SKM-1 (cell line): Measurements from ENCODE around the gene ATAD5.
"Not testable (repeated sequence)": the region's sequence is repeated elsewhere in the genome, so short reads cannot be mapped to it uniquely, and the experiment has no call there.

ENCODE experiments used
- DNase-seq: peaks from one replicate; lab custom pipeline; 2025; ENCODE audit not compliant: unreplicated experiment; lab: John Stamatoyannopoulos, UW

ATAD5 gene

DNA sequence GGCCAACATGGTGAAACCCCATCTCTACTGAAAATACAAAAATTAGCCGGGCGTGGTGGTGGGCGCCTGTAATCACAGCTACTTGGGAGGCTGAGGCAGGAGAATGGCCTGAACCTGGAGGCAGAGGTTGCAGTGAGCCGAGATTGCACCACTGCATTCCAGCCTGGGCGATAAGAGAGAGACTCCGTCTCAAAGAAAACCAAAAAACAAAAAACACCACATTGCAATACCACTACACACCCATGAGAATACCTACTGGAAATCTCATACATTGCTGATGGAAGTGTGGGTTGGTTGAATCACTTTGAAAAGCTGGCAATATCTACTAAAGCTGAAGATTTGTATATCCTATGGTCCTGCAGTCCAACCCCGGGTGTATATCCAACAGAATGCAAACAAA is 78.4 kb downstream of the ATAD5 start:
- not testable (repeated sequence) for DNase-seq

DNA sequence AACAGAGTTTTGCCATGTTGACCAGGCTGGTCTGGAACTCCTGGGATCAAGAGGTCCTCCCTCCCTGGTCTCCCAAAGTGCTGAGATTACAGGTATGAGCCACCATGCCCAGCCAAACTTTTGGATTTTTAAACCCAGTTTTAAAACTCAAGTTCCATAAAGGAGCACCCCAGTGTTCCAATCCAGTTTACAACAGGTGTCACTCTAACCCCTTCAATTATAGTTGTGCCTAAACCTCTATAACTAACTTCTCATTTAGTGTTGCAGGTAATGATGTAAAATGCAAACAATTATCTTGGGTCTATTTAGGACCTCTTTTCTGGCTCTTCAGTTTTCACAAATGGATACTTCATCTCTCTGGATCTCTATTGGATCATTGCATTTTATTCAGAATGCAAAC is 82.2 kb downstream of the ATAD5 start:
- no peak for DNase-seq

DNA sequence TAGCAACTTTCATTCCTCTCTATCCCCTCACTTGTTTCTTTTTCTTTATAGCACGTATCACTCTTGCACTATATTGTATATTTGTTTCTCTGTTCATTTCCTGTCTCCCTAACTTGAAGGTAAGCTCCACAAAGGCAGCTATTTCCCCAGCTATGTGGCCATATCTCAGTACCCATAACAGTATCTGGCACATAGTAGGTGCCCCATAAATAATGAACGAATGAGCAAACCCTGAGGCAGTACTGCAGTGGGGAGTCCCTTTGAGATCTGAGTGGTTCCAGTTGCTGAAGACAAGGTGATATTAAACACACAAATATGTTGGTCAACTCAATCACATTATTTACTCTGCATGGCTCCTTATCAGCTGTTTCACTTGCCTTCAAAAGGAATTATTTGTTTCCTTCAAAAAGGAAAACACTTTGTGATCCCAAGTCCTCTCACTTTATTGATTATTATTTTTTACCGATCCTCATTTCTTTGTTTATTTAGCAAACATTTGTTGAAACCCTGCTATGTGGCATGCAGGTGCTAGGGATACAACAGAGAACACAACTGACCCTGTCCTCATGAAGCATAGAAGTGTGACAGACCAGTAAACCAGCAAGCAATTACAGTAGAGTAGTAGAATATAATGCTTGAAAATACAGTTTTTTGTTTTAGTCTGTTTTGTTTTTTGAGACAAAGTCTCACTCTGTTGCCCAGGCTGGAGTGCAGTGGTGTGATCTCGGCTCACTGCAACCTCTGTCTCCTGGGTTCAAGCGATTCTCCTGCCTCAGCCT is 84.3 kb downstream of the ATAD5 start:
- no peak for DNase-seq

DNA sequence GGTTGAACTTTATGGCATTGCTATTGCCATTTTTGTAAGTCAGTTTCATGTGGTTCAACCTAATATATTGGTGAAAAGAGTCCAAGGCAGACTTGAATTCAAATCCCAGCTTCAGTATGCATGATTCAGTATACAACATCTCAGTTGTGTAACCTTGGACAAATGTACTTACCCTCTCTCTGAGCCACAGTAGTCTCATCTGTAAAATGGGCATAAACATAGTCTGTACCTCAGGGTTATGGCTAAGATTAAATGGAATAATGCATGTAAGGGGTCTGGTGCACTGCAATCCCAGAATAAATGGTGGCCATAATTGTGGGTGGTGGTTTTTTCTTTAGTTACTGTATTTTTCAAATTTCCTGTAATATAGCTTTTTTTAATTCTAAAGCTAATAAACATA is 85.3 kb downstream of the ATAD5 start:
- DNase-seq, result no peak

DNA sequence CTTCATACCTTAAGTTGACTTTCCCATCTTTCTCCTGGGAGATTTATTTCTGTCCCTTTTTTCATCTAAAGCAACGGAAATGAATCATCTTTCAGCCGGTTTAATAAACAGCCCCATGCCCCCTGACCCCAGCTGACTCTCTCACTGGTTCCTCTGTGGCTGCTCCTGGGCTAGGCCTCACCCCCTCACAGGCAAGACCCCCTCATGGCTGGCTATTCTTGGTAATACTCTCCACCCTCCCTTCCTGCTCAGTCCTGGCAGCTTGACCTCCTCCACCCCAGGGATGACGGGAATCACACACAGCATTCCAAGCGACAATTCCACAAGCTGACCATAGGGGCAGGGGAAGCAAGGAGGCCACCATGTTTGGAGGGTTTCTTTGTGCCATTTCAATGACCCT is 88.5 kb downstream of the ATAD5 start:
- no peak for DNase-seq

DNA sequence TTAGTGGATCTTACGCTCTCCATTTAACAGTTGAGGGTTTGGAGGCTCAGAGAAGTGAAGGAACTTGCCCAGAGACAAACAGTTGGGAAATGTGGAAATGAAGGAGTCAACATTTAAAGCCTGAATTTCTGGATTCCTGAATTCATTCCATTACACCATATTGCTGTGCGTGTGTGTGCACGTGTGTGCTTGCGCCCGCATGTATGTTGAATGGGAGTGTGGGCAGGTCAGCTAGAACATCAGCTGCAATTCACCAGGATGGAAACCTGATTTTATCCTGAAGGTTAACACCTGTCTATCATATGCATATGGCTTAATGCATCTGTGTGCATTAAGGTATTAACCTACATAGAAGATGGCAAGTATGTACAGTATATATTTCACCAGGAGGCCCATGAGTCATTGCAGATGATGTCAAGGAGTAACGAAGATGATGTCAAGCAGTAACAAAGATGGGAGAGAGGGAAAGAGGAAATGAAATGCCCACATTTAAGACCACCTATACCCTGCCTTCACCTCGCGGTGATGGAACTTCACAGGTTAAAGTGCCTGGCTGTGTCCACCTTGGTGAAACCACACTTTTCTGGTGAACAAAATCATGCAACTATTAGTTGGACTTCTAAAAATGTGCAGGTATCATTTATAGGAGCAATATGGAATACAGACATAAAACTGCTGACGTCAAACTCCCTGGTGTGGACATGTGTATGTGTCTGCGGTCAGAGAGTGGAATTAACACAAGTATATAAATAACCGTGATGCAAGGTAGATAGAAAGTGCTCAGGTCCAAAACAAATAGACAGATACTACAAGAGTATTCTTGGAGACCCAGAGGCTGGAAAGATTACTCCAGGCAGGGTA is 89.1 kb downstream of the ATAD5 start:
- no peak for DNase-seq

DNA sequence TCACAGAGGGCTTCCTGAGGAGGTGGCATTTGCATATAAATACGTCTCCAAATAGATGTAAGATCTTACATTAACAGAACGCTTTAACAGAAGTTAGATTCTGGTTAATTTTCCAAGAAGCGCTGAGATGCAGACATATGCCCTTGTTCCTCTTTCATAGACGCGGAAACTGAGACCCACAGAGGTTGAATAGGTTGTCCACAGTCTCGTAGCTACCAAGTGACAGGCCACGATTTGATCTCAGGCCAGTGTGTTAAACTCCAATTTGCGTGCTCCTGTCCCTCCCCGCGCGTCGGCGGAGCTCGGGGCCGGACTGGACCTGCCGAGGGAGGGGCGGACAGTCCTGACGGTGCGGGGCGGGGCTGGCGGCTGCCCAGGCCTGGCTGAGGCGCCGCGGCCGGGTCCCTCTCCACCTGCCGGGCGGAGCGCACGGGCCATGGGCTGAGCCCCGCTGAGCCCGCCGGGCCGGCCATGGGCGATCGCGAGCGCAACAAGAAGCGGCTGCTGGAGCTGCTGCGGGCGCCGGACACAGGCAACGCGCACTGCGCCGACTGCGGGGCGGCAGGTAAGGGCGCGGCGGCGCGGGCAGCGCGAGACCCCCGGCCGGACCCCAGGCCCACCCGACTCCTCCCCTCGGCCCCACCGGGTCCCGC is 89.9 kb downstream of the ATAD5 start, which contains the start of gene ADAP2:
TSS of gene ADAP2 (plus strand) at position 402 of the 653 bp plus-strand sequence. CDS start at position 472, 70 bp downstream.
- no peak for DNase-seq

DNA sequence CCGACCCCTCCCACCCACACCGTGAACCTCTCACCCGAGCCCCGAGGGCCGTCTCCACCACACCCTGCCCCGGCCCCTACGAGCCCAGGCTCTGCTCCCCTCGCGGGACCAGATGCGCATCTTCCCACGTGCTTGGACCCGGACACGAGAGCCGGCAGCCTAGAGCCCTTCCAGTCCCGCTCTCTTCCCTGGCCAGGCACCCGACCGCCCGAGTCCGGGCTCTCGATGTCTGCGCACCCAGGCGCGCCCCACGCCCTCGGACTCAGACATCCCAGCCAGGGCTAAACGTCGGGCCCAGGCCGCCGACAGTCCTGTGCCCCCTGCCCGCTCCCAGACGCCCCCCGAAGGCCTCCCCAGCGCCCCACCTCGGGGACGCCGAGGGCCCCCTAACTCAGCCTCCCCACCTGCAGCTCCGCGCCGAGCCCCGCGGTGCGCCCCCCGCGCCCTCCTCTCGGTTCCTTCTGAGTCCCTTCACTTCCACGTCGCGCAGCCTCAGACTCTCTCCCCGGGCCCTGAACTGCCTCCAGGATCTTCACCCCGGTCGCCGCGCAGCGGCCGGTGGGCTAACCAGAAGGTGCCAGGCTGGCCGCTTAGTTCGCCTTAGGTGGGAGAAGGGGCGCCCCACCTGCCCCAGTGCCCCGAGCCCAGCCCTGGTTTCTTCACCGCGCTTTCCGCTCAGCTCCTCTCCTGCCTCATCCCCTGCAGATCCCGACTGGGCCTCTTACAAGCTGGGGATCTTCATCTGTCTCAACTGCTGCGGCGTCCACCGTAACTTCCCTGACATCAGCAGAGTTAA is 90.7 kb downstream of the ATAD5 start:
- no peak for DNase-seq

DNA sequence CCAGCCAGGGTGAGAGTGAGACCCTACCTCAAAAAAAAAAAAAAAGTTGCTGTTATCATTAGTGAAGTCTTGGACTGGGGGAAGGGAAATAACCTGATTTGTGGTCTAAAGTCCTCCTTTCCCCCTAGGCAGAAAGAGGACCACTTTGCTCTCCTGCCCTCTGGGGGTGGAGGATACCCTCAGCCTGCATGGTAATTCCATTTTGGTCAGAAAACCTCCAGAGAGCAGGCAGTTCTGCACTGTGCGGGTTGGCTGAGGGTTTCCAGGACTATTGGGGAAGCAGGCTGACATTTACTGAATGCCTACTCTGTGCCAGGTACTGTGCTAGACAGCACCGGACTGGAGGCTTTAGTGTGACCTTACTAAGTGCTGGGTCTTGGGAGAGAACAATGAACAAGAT is 92.6 kb downstream of the ATAD5 start:
- no peak for DNase-seq

DNA sequence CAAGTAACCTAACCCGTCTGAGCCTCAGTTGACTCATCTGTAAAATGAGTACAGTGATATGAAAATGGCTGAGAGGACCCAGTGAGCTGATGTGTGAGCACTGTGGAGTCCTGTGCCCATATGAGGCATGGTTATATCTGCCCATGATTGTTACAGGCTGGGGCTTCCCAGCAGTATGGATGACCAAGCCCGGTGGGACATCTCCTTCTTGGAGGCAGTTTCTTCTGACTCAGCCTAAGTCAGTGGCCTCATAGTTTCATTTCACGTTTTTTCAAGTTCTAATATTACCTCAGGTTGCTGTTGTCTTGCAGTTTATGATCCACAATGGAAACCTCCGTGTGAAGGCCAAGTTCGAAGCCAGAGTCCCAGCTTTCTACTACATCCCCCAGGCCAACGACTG is 94.8 kb downstream of the ATAD5 start:
- no peak for DNase-seq

DNA sequence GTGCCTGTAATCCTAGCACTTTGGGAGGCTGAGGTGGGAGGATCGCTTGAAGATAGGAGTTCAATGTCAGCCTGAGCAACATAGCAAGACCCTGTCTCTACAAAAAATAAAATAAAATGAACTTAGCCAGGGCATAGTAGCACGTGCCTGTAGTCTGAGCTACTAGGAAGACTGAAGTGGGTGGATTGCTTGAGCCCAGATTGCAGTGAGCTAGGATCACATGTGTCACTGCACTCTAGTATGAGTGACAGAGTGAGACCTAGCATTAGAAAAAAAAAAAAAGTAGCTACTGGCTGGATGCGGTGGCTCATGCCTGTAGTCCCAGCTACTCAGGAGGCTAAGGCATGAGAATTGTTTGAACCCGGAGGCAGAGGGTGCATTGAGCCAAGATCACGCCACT is 96.0 kb downstream of the ATAD5 start:
- DNase-seq, result no peak

DNA sequence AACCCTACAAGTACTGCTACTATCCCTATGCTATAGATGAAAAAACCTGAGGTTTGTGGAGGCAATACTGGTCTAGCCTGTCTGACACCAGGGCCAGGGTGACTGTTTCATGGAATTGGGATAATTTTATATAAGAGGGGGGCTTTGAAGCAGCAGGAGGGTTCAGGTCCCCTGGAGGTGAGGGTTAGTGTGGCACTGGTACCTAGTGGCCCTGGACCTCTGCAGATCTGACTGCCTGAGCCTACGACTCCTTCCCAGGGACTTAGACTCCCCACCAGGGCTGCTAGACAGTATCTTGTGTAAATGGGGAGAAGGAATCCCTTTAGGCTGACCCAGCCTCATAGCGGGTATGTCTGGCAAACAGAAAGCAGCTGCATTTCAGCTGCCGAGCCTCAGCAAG is 96.8 kb downstream of the ATAD5 start:
- DNase-seq, result no peak

DNA sequence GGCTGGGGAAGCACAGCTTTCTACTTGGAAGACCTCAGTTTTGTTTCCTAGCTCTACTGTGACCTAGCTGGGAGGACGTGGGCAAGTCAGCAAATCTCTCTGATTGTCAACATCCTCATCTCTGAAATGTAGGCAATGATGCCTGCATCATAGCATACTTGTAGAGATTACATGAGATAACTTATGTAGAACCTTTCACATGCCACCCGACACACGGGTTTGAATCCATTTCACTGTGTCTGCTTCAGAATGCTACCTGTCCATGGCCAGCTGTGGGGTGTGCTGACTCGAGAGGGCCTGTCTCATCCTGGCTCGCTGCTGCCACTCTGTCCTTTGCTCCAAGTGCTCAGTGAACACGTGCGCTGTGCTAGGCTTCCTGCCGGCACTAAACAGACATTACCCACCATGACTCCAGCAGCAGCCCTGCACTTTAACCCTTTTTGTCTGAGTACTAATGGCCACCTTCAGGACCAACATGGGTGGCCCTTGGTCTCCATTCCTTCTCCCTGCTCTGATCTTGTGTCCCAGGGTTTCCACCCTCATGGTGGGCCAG is 97.4 kb downstream of the ATAD5 start:
- DNase-seq, result no peak

DNA sequence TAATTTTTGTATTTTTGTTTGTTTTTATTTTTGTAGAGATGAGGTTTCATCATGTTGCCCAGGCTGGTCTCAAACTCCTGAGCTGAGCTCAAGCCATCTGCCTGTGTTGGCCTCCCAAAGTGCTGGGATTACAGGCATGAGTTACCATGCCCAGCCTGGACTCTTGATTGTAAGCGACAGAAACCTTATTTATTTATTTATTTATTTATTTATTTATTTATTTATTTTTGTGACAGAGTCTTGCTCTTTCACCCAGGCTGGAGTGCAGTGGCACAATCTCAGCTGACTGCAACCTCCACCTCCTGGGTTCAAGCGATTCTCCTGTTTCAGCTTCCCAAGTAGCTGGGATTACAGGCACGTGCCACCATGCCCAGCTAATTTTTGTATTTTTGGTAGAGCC is 98.1 kb downstream of the ATAD5 start:
- DNase-seq, result not testable (repeated sequence)

DNA sequence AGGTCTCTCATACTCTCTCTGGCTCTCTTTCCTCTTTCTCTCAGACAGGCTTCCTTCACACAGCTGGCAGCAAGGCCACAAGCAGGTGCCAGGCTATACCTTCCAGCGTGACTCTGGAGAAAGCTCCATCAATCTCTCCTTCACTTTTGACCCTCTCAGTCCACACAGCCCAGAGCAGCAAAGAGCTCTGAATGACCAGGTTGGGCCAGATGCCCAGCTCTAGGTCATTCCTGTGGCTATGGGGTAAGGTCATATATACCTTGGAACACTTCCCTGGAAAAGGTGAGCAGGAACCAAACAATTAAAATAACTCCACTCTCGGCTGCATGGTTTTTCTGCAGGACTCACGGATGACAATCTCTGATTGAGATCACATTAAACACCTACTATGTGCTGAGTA is 98.7 kb downstream of the ATAD5 start:
- no peak for DNase-seq

DNA sequence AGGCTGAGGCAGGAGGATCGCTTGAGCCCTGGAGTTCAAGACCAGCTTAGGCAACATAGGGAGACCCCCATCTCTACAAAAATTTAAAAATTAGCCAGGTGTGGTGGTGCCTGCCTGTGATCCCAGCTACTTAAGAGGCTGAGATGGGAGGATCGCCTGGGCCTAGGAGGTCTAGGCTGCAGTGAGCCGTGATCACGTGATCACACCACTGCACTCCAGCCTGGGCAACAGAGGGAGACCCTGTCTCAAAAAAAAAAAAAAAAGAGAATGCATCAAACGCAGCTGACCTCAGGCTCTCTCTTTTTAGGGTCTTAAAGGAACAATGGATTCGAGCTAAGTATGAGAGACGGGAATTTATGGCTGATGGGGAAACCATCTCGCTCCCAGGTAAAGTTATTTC is 99.8 kb downstream of the ATAD5 start:
- DNase-seq, result not testable (repeated sequence)

DNA sequence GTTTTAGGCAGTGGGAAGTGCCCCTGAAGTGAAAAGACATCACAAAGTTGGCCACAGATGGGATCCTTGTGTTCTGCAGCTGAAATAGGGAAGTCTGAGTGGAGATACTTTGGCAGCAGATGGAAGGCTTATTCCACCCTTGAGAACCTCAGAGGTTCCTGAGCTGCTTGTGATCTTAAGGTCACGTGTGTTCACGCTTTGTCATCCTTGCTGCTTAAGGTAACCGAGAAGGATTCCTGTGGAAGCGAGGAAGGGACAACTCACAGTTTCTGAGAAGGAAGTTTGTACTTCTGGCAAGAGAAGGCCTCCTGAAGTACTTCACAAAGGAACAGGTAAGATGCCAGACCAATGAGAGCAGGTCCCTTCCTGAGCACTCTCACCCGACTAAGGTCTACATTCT is 102.2 kb downstream of the ATAD5 start:
- no peak for DNase-seq

DNA sequence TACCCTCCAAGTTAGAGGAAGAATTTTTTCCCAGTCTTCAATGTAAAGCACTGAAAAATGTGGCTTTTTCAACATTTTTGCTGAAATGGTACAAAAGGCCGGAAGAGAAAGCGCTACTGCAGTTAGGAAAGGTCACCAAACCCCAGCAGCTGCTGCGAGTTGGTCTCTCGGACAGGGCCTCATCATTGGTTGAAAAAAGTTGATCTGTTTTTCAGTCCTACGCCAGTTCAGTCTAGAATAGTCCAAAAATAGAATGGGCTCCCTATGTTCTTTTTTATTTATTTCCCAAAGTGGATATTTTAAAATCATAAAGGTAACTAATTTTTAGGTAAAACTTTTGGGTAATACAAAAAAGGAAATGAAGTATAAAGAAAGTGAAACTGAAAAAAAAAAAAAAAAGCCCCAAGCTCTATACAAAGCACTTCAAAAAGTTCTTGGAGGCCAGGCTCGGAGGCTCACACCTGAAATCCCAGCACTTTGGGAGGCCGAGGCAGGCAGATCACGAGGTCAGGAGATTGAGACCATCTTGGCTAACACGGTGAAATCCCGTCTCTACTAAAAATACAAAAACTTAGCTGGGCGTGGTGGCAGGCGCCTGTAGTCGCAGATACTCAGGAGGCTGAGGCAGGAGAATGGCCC is 107.4 kb downstream of the ATAD5 start:
- DNase-seq, result no peak

DNA sequence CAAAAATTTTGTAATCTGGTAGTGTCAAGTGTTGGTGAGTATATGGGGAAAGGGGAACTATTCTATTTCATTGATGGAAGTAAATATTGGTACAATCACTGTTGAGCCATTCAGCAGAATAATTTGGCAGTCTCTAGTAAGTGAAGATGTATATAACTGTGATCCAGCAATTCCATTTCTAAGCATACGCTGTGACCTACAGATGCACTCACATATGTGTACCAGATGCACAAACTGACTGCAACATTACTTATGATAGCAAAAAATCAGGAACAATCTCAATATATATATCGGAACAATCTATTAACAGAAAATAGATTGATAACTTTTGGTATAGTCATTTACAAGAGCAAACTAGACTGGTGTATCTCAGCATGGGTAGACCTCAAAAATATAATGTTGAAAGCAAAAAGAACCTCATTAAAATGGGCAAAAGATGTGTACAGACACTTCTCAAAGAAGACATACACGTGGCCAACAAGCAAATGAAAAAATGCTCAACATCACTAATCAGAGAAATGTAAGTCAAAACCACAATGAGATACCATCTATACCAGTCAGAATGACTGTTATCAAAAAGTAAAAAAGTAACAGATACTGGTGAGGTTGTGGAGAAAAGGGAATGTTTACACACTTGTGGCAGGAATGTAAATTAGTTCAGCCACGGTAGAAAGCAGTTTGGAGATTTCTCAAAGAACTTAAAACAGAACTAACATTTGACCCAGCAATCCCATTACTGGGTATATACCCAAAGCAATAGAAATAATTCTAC is 110.7 kb downstream of the ATAD5 start:
- no peak for DNase-seq
